Stimulated activated naive B cell treated with anti-CD40 and anti-IgM and Interleukin-4, amounts not matched to agents 10 μg/mL and 1 μg/mL and 100 μg/mL, for 72 hours (primary cell): Measurements from ENCODE around the gene LARGE1.

Experiments
- ATAC-seq, 2 donors: fragments of 150-1000 bp; cut with Tn5 transposase; replicated peaks; 2 replicates each; pipeline ENCODE4 v1.10.0; 2021; ENCODE audit warnings: moderate library complexity in 1 of 2
- DNase-seq: peaks from one replicate; pipeline ENCODE4 v3.0.0; 2021
- H3K27ac Mint-ChIP-seq: one replicate; pipeline ENCODE4 v1.8.0; 2022; ENCODE audit warnings: mild to moderate bottlenecking, mixed read lengths
- H3K27me3 Mint-ChIP-seq, 2 donors: one replicate each; pipeline ENCODE4 v1.8.0; 2022; ENCODE audit warnings: mixed read lengths in 2 of 2
- H3K36me3 Mint-ChIP-seq, 2 donors: one replicate each; pipeline ENCODE4 v1.8.0; 2022; ENCODE audit warnings: mixed read lengths in 2 of 2, mild to moderate bottlenecking in 1 of 2
- H3K4me1 Mint-ChIP-seq, 2 donors: one replicate each; pipeline ENCODE4 v1.8.0; 2022; ENCODE audit warnings: mixed read lengths in 2 of 2, mild to moderate bottlenecking in 1 of 2
- H3K4me3 Mint-ChIP-seq, 2 donors: one replicate each; pipeline ENCODE4 v1.8.0; 2022; ENCODE audit warnings: mild to moderate bottlenecking in 2 of 2, mixed read lengths in 2 of 2, moderate library complexity in 1 of 2
- H3K9me3 Mint-ChIP-seq, 2 donors: one replicate each; pipeline ENCODE4 v1.8.0; 2022; ENCODE audit warnings: mixed read lengths in 2 of 2, mild to moderate bottlenecking in 1 of 2

Gene LARGE1

GRCh38 chr22:33539902-33540751 lies 380.1 kb downstream of the LARGE1 start:
- Mint-ChIP-seq H3K4me3 (no peak overlapping the region), H3K36me3 (peaks cover 0 to 8% of the 10 kb centered on the region in 2 donors), H3K27me3 (no peaks in the 10 kb centered on the region), H3K27ac (no peak overlapping the region), H3K9me3 (no peaks in the 10 kb centered on the region), H3K4me1 (peaks cover 15 to 40% of the 10 kb centered on the region in 2 donors)
- DNase-seq (no peak), ATAC-seq (peak in 1 of 2 donors; percentile 33)

- Mint-ChIP-seq H3K36me3 (peaks cover 0 to 8% of the 10 kb centered on the region in 2 donors), H3K9me3 (no peaks in the 10 kb centered on the region), H3K4me1 (peaks cover 15 to 41% of the 10 kb centered on the region in 2 donors), H3K4me3 (no peak overlapping the region), H3K27ac (no peak overlapping the region), H3K27me3 (no peaks in the 10 kb centered on the region)
- no peak for ATAC-seq
- no peak for DNase-seq
Observed at GRCh38 chr22:33539202-33539901, 380.9 kb downstream of the LARGE1 start.

DNA sequence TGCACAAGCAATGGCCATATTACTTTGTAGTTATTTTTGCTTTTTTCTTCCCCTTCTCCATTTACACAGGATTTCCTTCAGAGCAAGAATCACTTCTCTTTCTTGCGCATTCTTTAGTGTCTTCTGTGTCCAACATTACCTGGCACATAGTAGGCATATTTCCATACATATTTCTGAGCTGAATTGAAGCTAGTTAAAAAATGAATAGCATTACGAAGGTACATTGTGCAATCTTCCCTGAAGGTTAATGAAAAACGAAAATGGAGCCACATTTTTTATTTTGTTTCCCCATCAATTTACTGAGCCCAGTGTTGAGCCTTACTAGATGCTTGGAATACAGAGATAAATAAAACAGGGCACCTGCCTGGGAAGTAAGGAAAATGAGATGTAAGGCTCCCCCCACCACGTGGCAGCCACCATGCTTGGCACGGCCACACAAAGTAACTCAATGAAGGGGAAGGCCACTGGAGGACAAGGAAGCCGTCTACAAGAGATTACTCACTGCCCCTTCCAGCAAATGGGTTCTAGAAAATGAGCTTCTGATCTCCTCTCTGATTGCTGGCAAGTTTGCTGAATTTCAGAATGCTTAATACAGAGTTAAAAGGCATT lies 381.9 kb downstream of the LARGE1 start:
- Mint-ChIP-seq H3K27ac (no peak overlapping the region), H3K4me3 (no peak overlapping the region), H3K4me1 (peaks cover 16 to 40% of the 10 kb centered on the region in 2 donors), H3K27me3 (no peaks in the 10 kb centered on the region), H3K9me3 (no peaks in the 10 kb centered on the region), H3K36me3 (peaks cover 0 to 12% of the 10 kb centered on the region in 2 donors)
- ATAC-seq (no peak), DNase-seq (no peak)

- Mint-ChIP-seq H3K27ac (no peak overlapping the region), H3K36me3 (peaks cover 0 to 12% of the 10 kb centered on the region in 2 donors), H3K27me3 (no peaks in the 10 kb centered on the region), H3K4me1 (peaks cover 16 to 31% of the 10 kb centered on the region in 2 donors), H3K4me3 (no peak overlapping the region), H3K9me3 (no peaks in the 10 kb centered on the region)
- DNase-seq: no peak
- no peak for ATAC-seq
Observed at GRCh38 chr22:33537059-33537458, 383.2 kb downstream of the LARGE1 start.

DNA sequence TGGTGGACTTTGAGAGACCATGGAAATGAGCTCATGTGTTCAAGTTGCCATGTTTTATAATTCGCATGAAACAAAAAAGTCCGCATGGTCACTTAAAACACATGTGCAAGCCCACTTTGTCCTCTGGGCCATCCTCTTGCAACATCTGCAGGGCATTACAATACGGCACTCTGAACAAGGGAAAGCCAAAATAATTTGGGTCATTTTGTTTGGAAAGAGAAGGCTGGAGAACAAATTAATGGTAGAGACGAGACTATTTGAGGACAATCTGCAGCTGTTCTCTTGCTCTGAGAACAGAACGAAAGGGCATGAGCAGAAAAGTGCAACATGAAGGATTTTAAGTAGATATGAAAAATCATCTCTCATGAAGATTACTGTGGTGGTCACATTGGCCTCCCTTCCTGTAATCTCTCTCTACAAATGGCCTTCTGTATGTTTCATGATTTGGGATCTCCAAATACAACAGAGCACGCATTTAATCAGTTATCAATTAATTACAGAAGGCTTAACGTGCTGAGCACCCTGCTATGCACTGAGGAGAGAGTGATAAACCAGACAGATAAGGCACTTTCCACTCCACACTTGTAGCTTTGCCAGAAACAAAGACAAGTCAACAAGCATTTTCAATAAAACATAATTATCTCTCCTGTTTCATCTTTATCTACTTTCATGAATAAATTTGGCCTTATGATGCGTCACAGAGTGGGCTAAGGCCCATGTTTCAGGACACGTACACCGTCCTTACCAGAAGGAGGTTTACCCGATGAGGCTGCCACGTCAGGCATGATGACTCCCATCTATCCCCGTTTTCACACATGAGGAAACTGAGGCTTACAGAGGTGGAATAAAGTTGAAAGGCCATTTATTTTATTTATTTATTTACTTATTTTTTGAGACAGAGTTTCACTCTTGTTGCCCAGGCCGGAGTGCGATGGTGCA lies 384.1 kb downstream of the LARGE1 start:
- ATAC-seq: no peak
- Mint-ChIP-seq H3K9me3 (no peaks in the 10 kb centered on the region), H3K4me1 (peaks cover 19 to 31% of the 10 kb centered on the region in 2 donors), H3K27me3 (no peaks in the 10 kb centered on the region), H3K4me3 (no peak overlapping the region), H3K36me3 (peaks cover 0 to 15% of the 10 kb centered on the region in 2 donors), H3K27ac (no peak overlapping the region)
- no peak for DNase-seq

- Mint-ChIP-seq H3K36me3 (peaks cover 0 to 7% of the 10 kb centered on the region in 2 donors), H3K9me3 (no peaks in the 10 kb centered on the region), H3K4me3 (no peak overlapping the region), H3K27ac (no peak overlapping the region), H3K4me1 (peaks cover 20 to 31% of the 10 kb centered on the region in 2 donors), H3K27me3 (no peaks in the 10 kb centered on the region)
- no peak for DNase-seq
- no peak for ATAC-seq
Observed at GRCh38 chr22:33529424-33530113, 390.7 kb downstream of the LARGE1 start.

- no peak for DNase-seq
- Mint-ChIP-seq H3K36me3 (peaks cover 0 to 5% of the 10 kb centered on the region in 2 donors), H3K4me1 (peaks cover 22 to 43% of the 10 kb centered on the region in 2 donors), H3K9me3 (no peaks in the 10 kb centered on the region), H3K4me3 (no peak overlapping the region), H3K27ac (no peak overlapping the region), H3K27me3 (no peaks in the 10 kb centered on the region)
- no peak for ATAC-seq
Observed at GRCh38 chr22:33528183-33528582, 392.1 kb downstream of the LARGE1 start.

GRCh38 chr22:33526434-33527107 lies 393.7 kb downstream of the LARGE1 start:
- H3K36me3 Mint-ChIP-seq: peaks cover 2 to 12% of the 10 kb centered on the region in 2 donors
- no peaks in the 10 kb centered on the region for H3K27me3 Mint-ChIP-seq
- no peaks in the 10 kb centered on the region for H3K9me3 Mint-ChIP-seq
- no peak for DNase-seq
- peaks cover 30 to 56% of the 10 kb centered on the region in 2 donors for H3K4me1 Mint-ChIP-seq
- no peak overlapping the region for H3K4me3 Mint-ChIP-seq
- no peak for ATAC-seq
- H3K27ac Mint-ChIP-seq: peak overlapping the region; percentile 25

DNA sequence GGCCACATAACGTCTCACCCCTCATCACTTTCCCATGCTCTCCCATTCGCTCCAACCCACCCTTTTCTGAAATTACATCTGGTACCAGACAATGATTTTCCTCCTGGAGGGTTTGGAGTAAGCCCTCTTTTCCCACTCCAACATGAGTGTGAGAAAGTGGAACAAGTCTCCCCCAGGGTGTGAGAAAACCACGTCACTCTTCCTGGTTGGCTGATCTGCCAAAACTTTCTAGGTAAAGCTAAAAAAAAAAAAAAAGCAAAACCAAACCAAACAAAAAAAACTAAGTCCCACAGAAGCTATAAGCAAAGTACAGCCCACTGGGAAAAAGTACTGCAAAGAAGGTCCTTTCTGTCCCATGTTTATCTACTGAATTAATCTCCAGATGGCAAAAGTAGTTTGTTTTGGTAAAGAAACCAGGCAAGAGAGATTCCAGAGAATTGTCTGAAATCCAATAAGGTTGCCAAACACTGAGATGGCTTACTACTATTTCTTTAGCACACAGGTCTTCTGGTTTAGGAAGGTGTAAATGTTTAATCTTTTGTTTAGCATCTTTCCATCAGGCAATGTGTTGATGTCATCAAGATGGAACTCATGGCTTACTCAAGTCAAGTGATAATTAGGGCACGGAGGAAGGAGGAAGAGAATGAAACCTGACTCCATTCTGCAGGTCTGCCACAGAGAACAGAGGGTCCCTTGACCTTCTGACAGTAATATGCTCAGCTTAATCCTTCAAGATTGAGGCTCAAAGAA lies 395.6 kb downstream of the LARGE1 start:
- ATAC-seq: no peak
- H3K9me3 Mint-ChIP-seq: no peaks in the 10 kb centered on the region
- H3K4me1 Mint-ChIP-seq: peaks cover 37 to 72% of the 10 kb centered on the region in 2 donors
- no peaks in the 10 kb centered on the region for H3K27me3 Mint-ChIP-seq
- H3K36me3 Mint-ChIP-seq: peaks cover 8 to 18% of the 10 kb centered on the region in 2 donors
- H3K27ac Mint-ChIP-seq: peak overlapping the region; percentile 69
- DNase-seq: no peak
- peak overlapping the region in 1 of 2 donors; percentile 36 for H3K4me3 Mint-ChIP-seq

- Mint-ChIP-seq H3K4me1 (peaks cover 41 to 66% of the 10 kb centered on the region in 2 donors), H3K27me3 (no peaks in the 10 kb centered on the region), H3K4me3 (no peak overlapping the region), H3K36me3 (peaks cover 8 to 18% of the 10 kb centered on the region in 2 donors), H3K9me3 (no peaks in the 10 kb centered on the region), H3K27ac (no peak overlapping the region)
- DNase-seq (no peak), ATAC-seq (no peak)
Observed at GRCh38 chr22:33521879-33522665, 398.2 kb downstream of the LARGE1 start.

GRCh38 chr22:33520904-33521780 lies 399.1 kb downstream of the LARGE1 start:
- Mint-ChIP-seq H3K4me1 (peaks cover 41 to 64% of the 10 kb centered on the region in 2 donors), H3K27me3 (no peaks in the 10 kb centered on the region), H3K9me3 (no peaks in the 10 kb centered on the region), H3K4me3 (no peak overlapping the region), H3K36me3 (peaks cover 8 to 18% of the 10 kb centered on the region in 2 donors), H3K27ac (peak overlapping the region; percentile 39)
- no peak for DNase-seq
- ATAC-seq: peak; percentile 53 to 59
